Left kidney (tissue), 8 donors: Measurements from ENCODE around the gene ITIH4. TPM values are rescaled to one million over a fixed set of nuclear protein-coding genes. Genes with fewer than 3 reads are reported as not detected.

Experiments used
- DNase-seq: peaks from one replicate; pipeline ENCODE4 v3.0.0-alpha.2; 2013
- long read RNA-seq, 8 donors: transcript quantifications; one replicate each; lab custom pipeline, GENCODE V29; 2026
- polyA plus RNA-seq: library from polyadenylated mRNA; unstranded; fragments of 120-200 nt; gene quantifications from one replicate; pipeline ENCODE4 v1.2.1, GENCODE V29; 2013; ENCODE audit not compliant: insufficient read length

The ITIH4 gene
- 15.6 TPM for polyA plus RNA-seq
- long read RNA-seq, donor 1 = 0 reads
- long read RNA-seq, donor 2 = 0 reads
- long read RNA-seq, donor 3, partial matches to known transcripts = 0 of 1 reads
- long read RNA-seq, donor 3, other reads (novel, unspliced or antisense) = 0 of 1 reads
- long read RNA-seq, donor 4 = 0 reads
- long read RNA-seq, donor 5, partial matches to known transcripts = 0 of 2 reads
- long read RNA-seq, donor 5, other reads (novel, unspliced or antisense) = 0 of 2 reads
- long read RNA-seq, donor 6 = 0 reads
- long read RNA-seq, donor 7, partial matches to known transcripts = 0 of 1 reads
- long read RNA-seq, donor 7, other reads (novel, unspliced or antisense) = 0 of 1 reads
- long read RNA-seq, donor 8, partial matches to known transcripts = 0 of 1 reads
- long read RNA-seq, donor 8, other reads (novel, unspliced or antisense) = 0 of 1 reads

- no peak for DNase-seq
These were observed at the start of gene ITIH4 for GRCh38 chr3:52830535-52831258. Gene ITIH4, minus strand, starts transcription at chr3:52830672. Its CDS starts 30 bp downstream, at chr3:52830642.

DNA sequence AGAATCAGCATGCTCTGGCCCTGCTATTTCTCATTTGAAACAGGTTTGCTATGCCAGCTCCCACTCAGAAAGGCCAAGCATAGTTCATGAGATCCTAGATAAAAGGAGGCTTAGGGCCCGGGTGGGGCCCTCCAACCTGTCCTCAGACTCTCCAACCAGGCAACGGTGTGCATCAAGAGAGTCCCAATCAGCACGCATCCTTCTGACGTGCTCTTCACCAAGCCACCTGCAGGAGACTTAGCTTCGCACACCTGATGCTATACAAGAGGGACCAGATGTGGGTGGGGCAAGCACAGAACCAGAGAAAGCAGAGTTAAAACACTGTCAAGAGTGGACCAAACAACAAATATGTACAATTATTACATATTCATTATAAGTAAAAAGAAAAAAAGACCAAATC, 49.6 kb upstream of the ITIH4 start:
- no peak for DNase-seq

DNA sequence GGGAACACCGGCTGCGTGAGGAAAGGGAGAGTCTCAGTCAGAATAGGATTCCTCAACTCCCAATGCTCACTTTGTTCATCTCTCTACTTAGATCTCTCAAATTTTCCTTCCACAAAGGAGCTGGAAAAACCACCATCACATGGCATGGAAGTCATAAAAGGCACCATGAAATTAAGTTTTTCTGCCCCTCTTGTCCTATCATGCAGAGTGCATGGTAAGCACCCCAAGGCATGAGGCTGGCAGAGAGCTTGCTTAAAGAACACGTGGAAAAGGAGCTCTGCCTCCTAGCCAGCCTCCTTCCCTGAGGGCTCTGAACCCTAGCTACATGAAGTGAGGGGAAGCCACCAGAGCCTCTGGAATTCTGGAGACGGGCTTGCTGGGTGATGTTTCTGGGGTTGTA, 49.1 kb upstream of the ITIH4 start:
- DNase-seq = no peak

DNA sequence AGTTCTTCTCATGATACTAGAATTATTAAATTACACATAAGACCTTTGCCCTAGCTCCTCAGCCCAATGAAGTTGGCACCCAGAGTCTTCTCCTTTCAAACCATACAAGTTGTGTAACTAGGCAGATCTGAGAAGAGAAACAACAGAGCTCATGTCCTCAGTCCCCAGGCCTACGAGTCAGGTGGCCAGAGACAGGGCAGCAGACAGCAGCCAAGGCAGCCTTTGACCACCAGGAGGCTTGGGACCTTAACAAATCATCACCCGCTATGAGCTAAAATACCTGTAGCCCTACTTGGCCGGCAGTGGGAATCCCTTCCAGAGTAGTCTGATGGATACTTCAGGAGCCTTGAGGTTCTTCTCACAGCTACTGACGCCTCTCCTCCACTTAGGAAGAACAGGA, 48.6 kb upstream of the ITIH4 start:
- no peak for DNase-seq

DNA sequence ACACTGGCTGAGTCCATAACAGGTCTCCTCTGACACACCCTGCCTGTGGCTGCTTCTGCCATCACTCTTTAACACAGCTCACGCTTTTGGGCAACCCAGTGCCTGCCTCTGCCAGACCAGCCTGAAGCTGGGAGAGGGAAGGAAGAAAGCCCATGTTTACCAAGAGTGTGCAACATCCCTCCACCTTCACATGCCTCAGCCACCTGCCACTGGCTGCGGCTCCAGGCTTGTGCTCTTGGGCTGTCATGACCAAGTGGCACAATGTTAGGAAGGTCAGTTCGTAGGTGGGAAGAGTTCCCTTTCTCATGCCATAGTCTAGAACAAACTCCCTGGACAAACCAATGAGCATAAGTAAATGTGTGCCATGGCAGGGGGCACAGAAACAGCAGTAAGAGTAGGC, 46.6 kb upstream of the ITIH4 start:
- no peak for DNase-seq

DNA sequence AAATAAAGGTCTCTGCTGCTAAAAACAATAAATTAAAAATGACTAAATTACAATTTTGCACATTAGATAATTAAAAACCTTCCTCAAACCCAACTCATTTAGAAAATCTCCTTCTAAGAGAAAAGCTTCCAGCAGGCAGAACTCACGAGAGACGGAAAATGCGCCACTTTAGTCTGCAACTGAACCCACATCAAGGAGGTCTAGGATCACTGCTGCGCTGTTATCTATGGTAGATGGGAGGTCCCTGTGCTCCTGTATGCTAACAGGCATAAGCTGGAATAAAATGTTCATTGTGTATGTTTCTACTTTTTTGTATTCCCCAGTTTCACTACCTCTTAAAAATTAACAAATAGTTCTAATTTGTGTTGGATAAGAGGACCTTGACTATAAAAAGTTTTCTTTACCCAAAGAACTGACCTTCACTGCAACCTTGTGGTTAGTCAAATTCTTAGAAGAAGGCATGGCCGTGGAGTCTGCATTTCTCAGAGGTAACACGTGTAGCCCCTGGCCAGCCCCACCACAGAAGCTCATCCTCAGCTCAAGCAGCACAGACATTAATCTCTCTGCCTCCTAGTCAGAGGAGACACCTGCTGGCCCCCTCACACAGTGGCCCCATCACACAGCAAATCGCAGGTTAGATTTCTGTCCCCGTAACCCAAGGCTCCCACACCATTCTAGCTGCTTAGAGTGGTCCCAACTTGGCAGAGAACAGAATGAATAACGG, 44.6 kb upstream of the ITIH4 start:
- DNase-seq = no peak

DNA sequence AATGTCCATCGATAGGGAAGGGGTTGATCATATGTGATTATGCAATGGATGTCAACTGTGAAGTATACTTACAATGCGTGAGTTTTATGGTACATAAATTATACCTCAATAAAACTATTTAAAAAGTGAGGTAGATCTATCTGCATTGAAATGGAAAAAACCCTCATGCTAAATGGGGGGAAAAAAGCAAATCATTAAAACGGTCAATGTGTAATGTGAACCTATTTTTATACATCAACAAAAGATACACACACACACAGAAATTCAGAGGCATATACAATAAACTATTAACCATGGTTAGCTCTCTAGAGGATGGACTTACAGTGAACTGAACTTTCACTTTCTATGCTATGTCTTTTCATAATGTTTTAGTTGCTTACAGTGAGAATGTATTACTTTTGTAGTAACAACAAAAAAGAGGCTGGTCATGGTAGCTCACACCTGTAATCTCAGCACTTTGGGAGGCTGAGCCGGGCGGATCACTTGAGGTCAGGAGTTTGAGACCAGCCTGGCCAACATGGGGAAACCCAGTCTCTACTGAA, 43.8 kb upstream of the ITIH4 start:
- no peak for DNase-seq

GRCh38 chr3:52873433-52874159, 43.1 kb upstream of the ITIH4 start:
- DNase-seq = no peak

DNA sequence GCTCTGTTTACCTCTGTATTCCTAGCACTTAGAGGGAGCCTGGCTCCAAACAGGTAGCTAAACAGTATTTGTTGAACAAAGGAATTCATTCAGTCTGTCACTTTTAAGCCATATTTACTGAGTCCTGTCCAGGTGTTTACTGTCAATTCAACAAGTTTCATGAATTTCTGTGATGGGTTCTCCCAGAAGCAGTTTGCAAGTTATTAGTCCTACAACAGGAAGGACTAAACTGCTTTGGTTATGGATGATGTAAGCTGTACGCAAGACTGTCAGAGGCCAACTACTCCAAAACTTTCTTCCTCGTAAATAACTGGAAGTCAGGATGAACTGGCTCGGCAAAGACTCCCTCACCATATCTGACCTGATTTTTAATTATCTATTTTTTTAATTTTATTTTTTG, 41.8 kb upstream of the ITIH4 start:
- DNase-seq = no peak

DNA sequence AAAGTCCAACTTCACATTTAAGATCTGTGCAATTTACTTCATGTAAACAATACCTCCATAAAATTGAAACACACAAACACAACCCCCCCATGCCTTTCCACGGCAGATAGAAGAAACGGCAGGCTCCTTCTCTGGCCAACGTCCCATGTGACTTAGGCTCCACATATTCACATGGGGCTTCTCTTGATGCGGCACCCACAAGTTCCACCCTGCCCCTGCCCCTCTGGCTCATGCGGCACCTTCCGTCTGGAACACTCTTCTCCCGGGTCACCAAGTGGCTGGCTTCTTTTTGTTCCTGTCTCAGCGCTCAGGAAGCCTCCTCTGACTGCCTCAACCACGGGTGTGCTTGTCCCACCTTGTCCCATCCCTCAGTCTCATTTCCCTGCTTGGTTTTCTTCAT, 41.3 kb upstream of the ITIH4 start:
- DNase-seq = no peak

GRCh38 chr3:52870471-52870870, 40.0 kb upstream of the ITIH4 start:
- no peak for DNase-seq

DNA sequence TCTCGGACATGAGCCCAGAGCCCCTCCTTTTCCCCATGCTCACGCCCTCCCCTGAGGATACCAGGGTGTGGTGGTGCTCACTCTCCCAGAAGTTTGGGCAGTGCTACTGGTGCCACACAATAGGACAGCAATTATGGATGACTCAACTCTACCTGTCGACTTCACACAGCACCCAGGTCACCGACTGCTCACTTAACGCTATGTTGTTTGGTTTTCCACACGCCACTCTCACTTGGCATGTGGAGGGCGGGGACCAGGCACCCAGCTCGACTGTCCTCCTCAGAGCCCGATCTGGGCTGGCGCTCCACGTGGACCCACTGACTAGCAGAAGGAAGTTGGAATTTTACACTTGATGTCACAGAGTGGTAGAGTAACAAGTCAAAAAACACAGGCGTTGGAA, 36.0 kb upstream of the ITIH4 start:
- DNase-seq = no peak

DNA sequence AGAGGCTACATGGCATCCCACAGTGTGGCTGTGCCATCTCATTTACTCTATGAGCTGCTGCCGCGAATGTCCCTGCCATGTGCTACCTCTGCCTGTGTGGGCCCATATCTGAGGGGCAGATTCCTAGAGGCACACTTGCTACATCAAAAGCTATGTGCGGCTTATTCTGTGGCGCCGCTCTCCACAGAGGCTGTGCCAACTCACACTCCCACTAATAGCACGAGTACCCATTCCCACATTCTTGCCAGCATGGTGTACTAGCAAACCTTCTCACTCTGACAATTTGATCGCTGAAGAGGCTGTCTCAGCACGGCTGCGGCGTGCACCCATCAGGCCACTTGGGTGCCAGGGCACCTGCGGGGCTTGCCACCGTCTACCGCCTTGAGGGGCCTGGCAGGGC, 35.5 kb upstream of the ITIH4 start:
- DNase-seq = no peak

DNA sequence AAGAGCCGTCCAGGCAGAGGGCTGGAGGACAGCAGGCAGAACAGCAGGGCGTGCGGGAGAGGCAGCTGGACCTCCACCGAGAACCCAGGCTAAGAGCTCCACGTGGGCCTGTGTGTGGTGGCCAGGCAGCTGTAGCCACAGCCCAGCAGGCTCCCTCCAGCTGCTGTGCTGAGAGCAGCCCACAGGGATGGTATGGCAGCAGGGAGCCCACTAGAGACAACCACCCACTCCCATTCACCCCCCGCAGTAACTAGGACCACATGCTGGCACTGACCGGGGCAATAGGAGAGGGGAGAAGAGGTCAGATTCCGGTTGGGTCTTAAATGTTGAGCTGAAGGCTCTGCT, 29.9 kb upstream of the ITIH4 start:
- DNase-seq = no peak

DNA sequence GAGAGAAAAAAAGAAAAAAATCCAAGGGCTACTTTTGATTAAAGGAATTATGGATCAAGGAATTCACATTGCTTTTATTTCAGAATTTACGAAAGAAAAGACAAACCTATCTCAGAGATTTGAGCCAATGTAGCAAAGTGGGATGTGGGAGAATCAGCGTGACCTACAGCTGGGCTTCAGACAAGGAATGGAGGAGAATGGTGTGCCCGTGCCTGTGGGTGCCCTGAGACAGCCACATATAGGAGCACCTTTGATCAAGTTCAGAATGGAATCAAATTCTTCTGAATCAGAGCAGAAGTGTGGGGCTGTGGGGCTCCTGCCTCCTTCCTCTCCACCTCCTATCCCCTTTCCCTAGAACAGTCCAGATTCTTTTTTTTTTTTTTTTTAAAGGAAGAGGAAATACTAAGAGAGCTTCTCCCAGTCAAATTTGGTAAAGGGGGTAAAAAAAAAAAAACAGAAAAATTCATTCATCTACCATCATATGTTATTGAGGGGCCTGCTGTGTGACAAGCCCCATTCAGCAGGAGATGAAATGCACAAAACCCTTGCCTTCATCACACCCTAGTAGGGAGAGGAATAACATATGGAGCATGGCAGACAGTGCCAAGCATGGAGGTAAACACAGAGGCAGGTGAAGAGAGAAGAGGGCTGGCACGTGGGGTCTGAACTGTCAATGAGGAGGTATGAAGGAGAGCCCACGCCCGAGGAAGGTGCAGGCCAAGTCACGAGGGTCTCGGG, 29.4 kb upstream of the ITIH4 start:
- no peak for DNase-seq

GRCh38 chr3:52857864-52858263, 27.4 kb upstream of the ITIH4 start:
- DNase-seq = no peak

- no peak for DNase-seq
These were observed 26.7 kb upstream of the ITIH4 start for GRCh38 chr3:52857133-52857532.

DNA sequence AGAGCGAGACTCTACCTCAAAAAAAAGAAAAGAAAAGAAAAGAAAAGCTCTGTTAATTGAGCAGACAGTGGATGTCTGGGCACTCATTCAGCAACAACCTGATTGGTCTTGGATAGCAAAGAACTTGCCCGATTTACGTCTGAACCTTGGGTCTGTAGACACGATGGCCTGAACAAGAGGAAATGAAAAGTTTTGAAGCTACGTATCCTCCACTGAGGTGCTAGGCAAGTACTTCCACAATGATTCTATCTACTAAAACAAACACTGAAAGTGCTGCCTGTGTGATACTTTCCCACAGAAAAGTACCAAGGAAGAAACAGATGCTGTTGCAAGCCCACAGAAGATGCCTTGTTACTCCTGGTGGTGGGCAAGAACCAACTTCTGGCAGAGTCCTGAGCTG, 26.2 kb upstream of the ITIH4 start:
- DNase-seq = no peak

DNA sequence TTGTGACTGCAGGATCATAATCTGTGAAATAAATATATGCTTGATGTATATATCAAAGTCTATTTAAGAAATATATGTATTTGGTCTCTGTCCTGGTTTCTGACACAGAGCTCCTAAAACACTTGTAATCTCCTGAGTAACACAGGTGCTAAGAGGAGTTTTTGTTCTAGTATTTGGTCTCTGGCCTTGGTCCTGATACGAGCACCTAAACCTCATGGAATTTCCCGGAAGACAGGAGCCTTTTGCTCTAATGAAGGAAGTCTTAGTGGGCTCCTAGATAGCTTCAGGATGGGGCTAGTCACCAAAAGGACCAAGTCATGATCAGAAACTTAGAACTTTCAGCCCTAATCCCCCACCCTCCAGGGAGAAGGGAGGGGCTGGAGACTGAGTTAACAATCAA, 23.5 kb upstream of the ITIH4 start:
- no peak for DNase-seq

GRCh38 chr3:52852419-52852818, 21.9 kb upstream of the ITIH4 start:
- DNase-seq = no peak

GRCh38 chr3:52851348-52851747, 20.9 kb upstream of the ITIH4 start:
- DNase-seq = no peak
